GM12878 (cell line): ENCODE measurements around the gene PRMT1. TPM values are rescaled to one million over a fixed set of nuclear protein-coding genes. Genes with fewer than 3 reads are reported as not detected.

Experiments used
- ATAC-seq: fragments of 200-7000 bp; cut with Tn5 transposase; 3 replicates; pipeline ENCODE4 v1.9.1; 2020; ENCODE audit warnings: mild to moderate bottlenecking, moderate library complexity
- BruUV-seq: library from RNA; stranded (reverse); fragments of 400-500 nt; replicated peaks from 2 replicates; lab custom pipeline; 2021; lab: Mats Ljungman, UMichigan
- CTCF ChIA-PET: fragments of 300-600 bp; sonication (Branson Sonifier 250); formaldehyde crosslinking; extraction: SDS; loops from one replicate; lab custom pipeline; 2021; ENCODE audit warnings: inconsistent platforms; lab: Yijun Ruan, JAX
- POLR2A ChIA-PET: fragments of 350-600 bp; formaldehyde crosslinking; extraction: SDS; loops from one replicate; lab custom pipeline; 2021; ENCODE audit warnings: inconsistent platforms; lab: Charles Lee
- RAD21 ChIA-PET: fragments of 300-600 bp; sonication (Branson Sonifier 250); formaldehyde crosslinking; loops from one replicate; lab custom pipeline; 2023; ENCODE audit warnings: antibody characterized with exemption; ENCODE audit not compliant: unreplicated experiment; lab: Charles Lee
- SMC1A ChIA-PET: fragments of 300-600 bp; sonication (Branson Sonifier 250); formaldehyde crosslinking; loops from one replicate; lab custom pipeline; 2023; ENCODE audit not compliant: unreplicated experiment, uncharacterized antibody; lab: Charles Lee
- DNase-seq: peaks from one replicate; pipeline ENCODE4 v3.0.0-alpha.2; 2011; ENCODE audit warnings: low read depth, low spot score
- FAIRE-seq: peaks from 3 replicates; lab custom pipeline; 2011; peaks lifted over from hg19 to GRCh38; lab: Jason Lieb, UNC
- H2AFZ ChIP-seq: 2 replicates; pipeline ENCODE4 v1.6.0; 2011; ENCODE audit warnings: low read depth, low read length, control low read depth; ENCODE audit not compliant: control insufficient read depth
- H3K27ac ChIP-seq: 2 replicates; pipeline ENCODE4 v1.5.1; 2011; ENCODE audit warnings: control low read depth; ENCODE audit not compliant: control insufficient read depth, insufficient read depth
- H3K27me3 ChIP-seq, 2 experiments: replicated peaks in 1 of 2; 2 replicates each; pipeline versions ENCODE4 v1.6.0 to v1.6.1; 2011; ENCODE audit warnings: low read length in 1 of 2; ENCODE audit not compliant: control insufficient read depth in 2 of 2, insufficient read depth in 2 of 2
- H3K36me3 ChIP-seq, 2 experiments: 2 replicates each; pipeline ENCODE4 v1.5.1; 2011; ENCODE audit warnings: low read length in 1 of 2; ENCODE audit not compliant: control insufficient read depth in 2 of 2, insufficient read depth in 2 of 2
- H3K4me1 ChIP-seq: 2 replicates; pipeline ENCODE4 v1.6.1; 2011; ENCODE audit warnings: mild to moderate bottlenecking, low read length, moderate library complexity, mixed read lengths; ENCODE audit not compliant: control insufficient read depth, insufficient read depth
- H3K4me2 ChIP-seq: 2 replicates; pipeline ENCODE4 v1.6.0; 2011; ENCODE audit warnings: control low read depth; ENCODE audit not compliant: control insufficient read depth, insufficient read depth
- H3K4me3 ChIP-seq: fragments of 200-600 bp; sonication (generic); 2 replicates; pipeline ENCODE4 v1.5.1; 2016
- H3K79me2 ChIP-seq: 2 replicates; pipeline ENCODE4 v1.6.0; 2011; ENCODE audit warnings: low read length; ENCODE audit not compliant: control insufficient read depth, insufficient read depth
- H3K9ac ChIP-seq: 2 replicates; pipeline ENCODE4 v1.8.0; 2011; ENCODE audit warnings: low read length, control low read depth, mixed read lengths; ENCODE audit not compliant: control insufficient read depth, insufficient read depth
- H3K9me3 ChIP-seq: replicated peaks from 3 replicates; pipeline ENCODE4 v1.5.1; 2011; ENCODE audit warnings: mild to moderate bottlenecking, low read length; ENCODE audit not compliant: control insufficient read depth, insufficient read depth
- H4K20me1 ChIP-seq: 2 replicates; pipeline ENCODE4 v1.6.0; 2011; ENCODE audit not compliant: control insufficient read depth, insufficient read depth
- ATF2 ChIP-seq: IDR thresholded peaks from 2 replicates; pipeline ENCODE4 v1.6.1; 2012; ENCODE audit warnings: low read length, inconsistent platforms
- ATF7 ChIP-seq: fragments of 450-650 bp; IDR thresholded peaks from 2 replicates; pipeline ENCODE4 v1.6.1; 2016; ENCODE audit warnings: low read depth, mild to moderate bottlenecking
- ESRRA ChIP-seq: IDR thresholded peaks from 2 replicates; pipeline ENCODE4 v1.6.1; 2012; ENCODE audit warnings: mild to moderate bottlenecking, low read length, improper control_type of control experiment
- GABPA ChIP-seq: IDR thresholded peaks from 2 replicates; pipeline ENCODE4 v1.6.1; 2014; ENCODE audit warnings: antibody characterized with exemption, low read depth, mild to moderate bottlenecking, inconsistent platforms
- KDM1A ChIP-seq: fragments of 200-600 bp; sonication (generic); IDR thresholded peaks from 2 replicates; pipeline ENCODE4 v1.6.1; 2016; ENCODE audit warnings: borderline replicate concordance
- PBX3 ChIP-seq: IDR thresholded peaks from 2 replicates; pipeline ENCODE4 v1.6.1; 2011; ENCODE audit warnings: mild to moderate bottlenecking, low read depth, low read length, moderate library complexity; ENCODE audit not compliant: insufficient replicate concordance
- RB1 ChIP-seq: fragments of 450-650 bp; formaldehyde crosslinking; IDR thresholded peaks from 2 replicates; pipeline ENCODE4 v1.6.1; 2017; ENCODE audit warnings: mild to moderate bottlenecking, borderline replicate concordance
- ZBTB40 ChIP-seq: fragments of 450-650 bp; IDR thresholded peaks from 2 replicates; pipeline ENCODE4 v1.6.1; 2016; ENCODE audit warnings: mild to moderate bottlenecking, moderate library complexity, borderline replicate concordance
- WGBS: methylation state at CpG from one replicate; pipeline ENCODE4 v1.1.6; 2016; ENCODE audit warnings: low lambda C conversion rate; ENCODE audit not compliant: insufficient replicate concordance, insufficient coverage; ENCODE audit errors: missing lambda C conversion rate; 5-methylcytosine and 5-hydroxymethylcytosine counted together
- in situ Hi-C: fragments of 300-500 bp; cut with MboI; formaldehyde crosslinking; loops from 9 replicates; pipeline ENCODE4 v1.14.3; 2018; ENCODE audit warnings: mixed read lengths
- intact Hi-C: fragments of 100-400 bp; cut with micrococcal nuclease; formaldehyde crosslinking; loops from one replicate; pipeline ENCODE4 v1.14.2; 2022; ENCODE audit not compliant: unreplicated experiment
- polyA plus RNA-seq, 11 experiments: library from polyadenylated mRNA; depleted of rRNA in 4 of 11; unstranded in 6 of 11; stranded (reverse) in 5 of 11; fragments of >200 nt; fragmentation: Nextera tagmentation in 4 of 11; fragmentation: Illumina TruSeq in 1 of 11; extraction: Ambion mirVana in 4 of 11; extraction: Trizol in 1 of 11; gene quantifications; 1 replicate in 1 of 11; 2 replicates in 10 of 11; pipeline versions ENCODE4 v1.2.1 to v1.2.3, GENCODE V29; 2011 to 2016; ENCODE audit warnings: inconsistent platforms in 2 of 11, missing spikeins in 2 of 11, low read depth in 1 of 11
- total RNA-seq, 4 experiments: library from RNA; depleted of rRNA in 3 of 4; stranded (reverse); fragments of >200 nt in 3 of 4; fragmentation: Illumina TruSeq in 1 of 4; extraction: Trizol in 1 of 4; gene quantifications; 2 replicates each; pipeline versions ENCODE4 v1.2.1 to v1.2.3, GENCODE V29; 2013 to 2021

Gene PRMT1
- total and polyA plus RNA-seq, 10 of the 15 experiments (the other 5 are each of a cell fraction or from before 2014, with no cell fraction given): 19.9 to 667 (median 444) TPM

DNA sequence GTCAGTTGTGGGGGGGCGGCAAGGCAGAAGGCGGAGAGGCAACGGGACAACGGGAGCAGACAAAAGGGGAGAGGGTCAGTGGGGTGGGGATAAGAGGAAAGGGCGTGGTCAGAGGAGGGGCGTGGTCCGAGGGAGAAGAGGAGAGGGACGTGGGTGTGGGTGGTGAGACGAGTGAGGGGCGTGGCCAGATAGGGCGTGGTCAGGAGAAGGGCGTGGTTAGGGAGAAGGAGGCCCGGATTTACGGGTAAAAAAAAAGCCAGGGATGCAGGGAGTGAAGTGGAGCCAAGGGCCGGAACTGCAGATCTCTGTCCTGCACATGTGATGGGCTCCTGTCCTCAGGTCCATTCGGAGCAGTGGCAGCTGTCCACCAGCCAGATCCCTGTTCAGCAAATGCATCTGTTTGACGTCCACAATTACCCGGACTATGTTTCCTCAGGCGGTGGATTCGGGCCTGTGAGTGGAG lies 35.4 kb downstream of the PRMT1 start:
- ChIA-PET SMC1A (no interaction called here), CTCF (no interaction called here), RAD21 (no interaction called here)
- no peak overlapping the region for H3K4me3 ChIP-seq
- in situ Hi-C loops: no loop called here
- no peaks in the 10 kb centered on the region for H3K27me3 ChIP-seq
- no peaks in the 10 kb centered on the region for H4K20me1 ChIP-seq
- H3K36me3 ChIP-seq: no peaks in the 10 kb centered on the region
- no peak overlapping the region for H3K9ac ChIP-seq
- FAIRE-seq (no peak), ATAC-seq (no peak), DNase-seq (no peak)
- 44% methylated on average over 14 of the region's 20 CpGs for WGBS
- BruUV-seq: no TSS peak
- no peaks in the 10 kb centered on the region for H3K79me2 ChIP-seq
- H2AFZ ChIP-seq: no peak overlapping the region
- H3K4me2 ChIP-seq: no peak overlapping the region
- H3K9me3 ChIP-seq: no peaks in the 10 kb centered on the region
- H3K27ac ChIP-seq: no peak overlapping the region
- no peaks in the 10 kb centered on the region for H3K4me1 ChIP-seq
- TF ChIP-seq KDM1A: no peak
- no peak for TF ChIP-seq GABPA
- no peak for TF ChIP-seq RB1
- TF ChIP-seq ATF2: no peak
- no peak for TF ChIP-seq ESRRA
- TF ChIP-seq ZBTB40: no peak
- TF ChIP-seq PBX3: no peak
- TF ChIP-seq ATF7: no peak
- TF ChIP-seq, all 136 proteins: peak for 0
- intact Hi-C loops: no loop called here
- POLR2A ChIA-PET: no interaction called here
